ENCODE results near the gene GMPR2. TPM values are rescaled to one million over a fixed set of nuclear protein-coding genes. Genes with fewer than 3 reads are reported as not detected.

Gene GMPR2
- total RNA-seq, 1 donor from 2014 or later: 55.8 TPM

GRCh38 chr14:24253936-24254335 lies 21.2 kb downstream of the GMPR2 start:
- DNase-seq: no peak
- Mint-ChIP-seq H3K9me3 (ENCODE audit: unreplicated experiment) (peaks cover 4% of the 10 kb centered on the region), H3K27me3 (ENCODE audit: unreplicated experiment) (peaks cover 7% of the 10 kb centered on the region), H3K4me3 (ENCODE audit: unreplicated experiment) (no peak overlapping the region), H3K4me1 (ENCODE audit: low read depth, unreplicated experiment) (peaks cover 9% of the 10 kb centered on the region), H3K27ac (ENCODE audit: unreplicated experiment) (no peak overlapping the region), H3K36me3 (ENCODE audit: unreplicated experiment) (no peaks in the 10 kb centered on the region)
- no peak for TF ChIP-seq CTCF (IDR thresholded peaks at IDR 0.05; ENCODE audit: partially characterized antibody, unreplicated experiment)

GRCh38 chr14:24254630-24255392 lies 22.1 kb downstream of the GMPR2 start:
- H3K9me3 Mint-ChIP-seq (ENCODE audit: unreplicated experiment): peaks cover 2% of the 10 kb centered on the region
- no peak overlapping the region for H3K4me3 Mint-ChIP-seq (ENCODE audit: unreplicated experiment)
- peaks cover 7% of the 10 kb centered on the region for H3K27me3 Mint-ChIP-seq (ENCODE audit: unreplicated experiment)
- no peak for DNase-seq
- peaks cover 6% of the 10 kb centered on the region for H3K4me1 Mint-ChIP-seq (ENCODE audit: low read depth, unreplicated experiment)
- H3K27ac Mint-ChIP-seq (ENCODE audit: unreplicated experiment): no peak overlapping the region
- TF ChIP-seq CTCF (IDR thresholded peaks at IDR 0.05; ENCODE audit: partially characterized antibody, unreplicated experiment): no peak
- H3K36me3 Mint-ChIP-seq (ENCODE audit: unreplicated experiment): no peaks in the 10 kb centered on the region

- no peak overlapping the region for H3K27ac Mint-ChIP-seq (ENCODE audit: unreplicated experiment)
- peaks cover 7% of the 10 kb centered on the region for H3K27me3 Mint-ChIP-seq (ENCODE audit: unreplicated experiment)
- DNase-seq: no peak
Measured at GRCh38 chr14:24255438-24255837, 22.7 kb downstream of the GMPR2 start.

GRCh38 chr14:24255931-24256711 lies 23.4 kb downstream of the GMPR2 start:
- DNase-seq: no peak
- peaks cover 9% of the 10 kb centered on the region for H3K27me3 Mint-ChIP-seq (ENCODE audit: unreplicated experiment)
- H3K36me3 Mint-ChIP-seq (ENCODE audit: unreplicated experiment): no peaks in the 10 kb centered on the region
- no peaks in the 10 kb centered on the region for H3K9me3 Mint-ChIP-seq (ENCODE audit: unreplicated experiment)
- no peak for TF ChIP-seq CTCF (IDR thresholded peaks at IDR 0.05; ENCODE audit: partially characterized antibody, unreplicated experiment)
- no peak overlapping the region for H3K27ac Mint-ChIP-seq (ENCODE audit: unreplicated experiment)
- H3K4me3 Mint-ChIP-seq (ENCODE audit: unreplicated experiment): no peak overlapping the region
- no peaks in the 10 kb centered on the region for H3K4me1 Mint-ChIP-seq (ENCODE audit: low read depth, unreplicated experiment)

More at GRCh38 chr14:24255438-24255837, 22.7 kb downstream of the GMPR2 start:
- Mint-ChIP-seq H3K4me1 (ENCODE audit: low read depth, unreplicated experiment) (peaks cover 1% of the 10 kb centered on the region), H3K4me3 (ENCODE audit: unreplicated experiment) (no peak overlapping the region), H3K9me3 (ENCODE audit: unreplicated experiment) (peaks cover 1% of the 10 kb centered on the region), H3K36me3 (ENCODE audit: unreplicated experiment) (no peaks in the 10 kb centered on the region)
- TF ChIP-seq CTCF (IDR thresholded peaks at IDR 0.05; ENCODE audit: partially characterized antibody, unreplicated experiment): no peak

- peaks cover 10% of the 10 kb centered on the region for H3K27me3 Mint-ChIP-seq (ENCODE audit: unreplicated experiment)
- no peaks in the 10 kb centered on the region for H3K4me1 Mint-ChIP-seq (ENCODE audit: low read depth, unreplicated experiment)
- H3K36me3 Mint-ChIP-seq (ENCODE audit: unreplicated experiment): no peaks in the 10 kb centered on the region
- H3K4me3 Mint-ChIP-seq (ENCODE audit: unreplicated experiment): no peak overlapping the region
- TF ChIP-seq CTCF (IDR thresholded peaks at IDR 0.05; ENCODE audit: partially characterized antibody, unreplicated experiment): no peak
- no peak overlapping the region for H3K27ac Mint-ChIP-seq (ENCODE audit: unreplicated experiment)
- H3K9me3 Mint-ChIP-seq (ENCODE audit: unreplicated experiment): peaks cover 1% of the 10 kb centered on the region
- DNase-seq: no peak
Measured at GRCh38 chr14:24256960-24257359, 24.2 kb downstream of the GMPR2 start.
